NCI-H2029 (cell line): ENCODE measurements around the gene TIMELESS.
"Not testable (repeated sequence)": the region's sequence is repeated elsewhere in the genome, so short reads cannot be mapped to it uniquely, and the experiment has no call there.

Source experiments
- DNase-seq: peaks from one replicate; lab custom pipeline; 2025; lab: John Stamatoyannopoulos, UW

TIMELESS gene

GRCh38 chr12:56448860-56449621 lies at the start of gene TIMELESS:
TIMELESS (minus strand) TSS chr12:56449426; CDS start chr12:56434170, 15,256 bp downstream.
- DNase-seq, result peak; percentile 89

GRCh38 chr12:56498126-56498902 lies 49.1 kb upstream of the TIMELESS start:
- not testable (repeated sequence) for DNase-seq

GRCh38 chr12:56496704-56497103 lies 47.5 kb upstream of the TIMELESS start:
- peak; percentile 11 for DNase-seq

GRCh38 chr12:56494481-56494880 lies 45.3 kb upstream of the TIMELESS start:
- not testable (repeated sequence) for DNase-seq

- DNase-seq, result not testable (repeated sequence)
Measured at GRCh38 chr12:56494106-56494415, 44.8 kb upstream of the TIMELESS start.

GRCh38 chr12:56493409-56494105 lies 44.3 kb upstream of the TIMELESS start:
- not testable (repeated sequence) for DNase-seq

GRCh38 chr12:56490360-56490759 lies 41.1 kb upstream of the TIMELESS start:
- no peak for DNase-seq

- peak; percentile 88 for DNase-seq
Measured at GRCh38 chr12:56488041-56488955, 39.1 kb upstream of the TIMELESS start, which contains the start of gene GLS2. GLS2 (minus strand) TSS chr12:56488161; CDS start chr12:56488118, 43 bp downstream.

GRCh38 chr12:56487448-56488040 lies 38.3 kb upstream of the TIMELESS start:
- peak; percentile 25 for DNase-seq

GRCh38 chr12:56486694-56487093 lies 37.5 kb upstream of the TIMELESS start:
- DNase-seq, result no peak

GRCh38 chr12:56484566-56484965 lies 35.3 kb upstream of the TIMELESS start:
- DNase-seq, result no peak

- DNase-seq, result no peak
Measured at GRCh38 chr12:56479625-56480024, 30.4 kb upstream of the TIMELESS start.

- no peak for DNase-seq
Measured at GRCh38 chr12:56477521-56478225, 28.4 kb upstream of the TIMELESS start.

GRCh38 chr12:56476972-56477432 lies 27.8 kb upstream of the TIMELESS start:
- DNase-seq, result no peak

- no peak for DNase-seq
Measured at GRCh38 chr12:56476143-56476542, 26.9 kb upstream of the TIMELESS start.

GRCh38 chr12:56474389-56474788 lies 25.2 kb upstream of the TIMELESS start:
- DNase-seq, result no peak

GRCh38 chr12:56469007-56469930 lies 20.0 kb upstream of the TIMELESS start:
- DNase-seq, result peak; percentile 15

GRCh38 chr12:56468216-56469006 lies 19.2 kb upstream of the TIMELESS start, which contains the start of gene SPRYD4:
SPRYD4 (plus strand) TSS chr12:56468578; CDS start chr12:56468592, 14 bp downstream.
- peak; percentile 92 for DNase-seq
